Eye (tissue), 1 donor: ENCODE results near the gene GALNT1.

ENCODE experiments used
- DNase-seq: peaks from one replicate; pipeline ENCODE4 v3.0.0-alpha.2; 2015

Gene GALNT1

GRCh38 chr18:35728676-35729075 lies 147.1 kb downstream of the GALNT1 start:
- no peak for DNase-seq

GRCh38 chr18:35729991-35730668 lies 148.6 kb downstream of the GALNT1 start:
- no peak for DNase-seq

GRCh38 chr18:35730691-35731370 lies 149.3 kb downstream of the GALNT1 start:
- DNase-seq: no peak

GRCh38 chr18:35731701-35732100 lies 150.2 kb downstream of the GALNT1 start:
- no peak for DNase-seq

- DNase-seq: no peak
Measured at GRCh38 chr18:35732162-35732561, 150.6 kb downstream of the GALNT1 start.

- no peak for DNase-seq
Measured at GRCh38 chr18:35732636-35733035, 151.1 kb downstream of the GALNT1 start.

- no peak for DNase-seq
Measured at GRCh38 chr18:35733408-35733807, 151.9 kb downstream of the GALNT1 start.

- DNase-seq: no peak
Measured at GRCh38 chr18:35736696-35737095, 155.2 kb downstream of the GALNT1 start.

- DNase-seq: no peak
Measured at GRCh38 chr18:35739778-35740177, 158.2 kb downstream of the GALNT1 start.

- no peak for DNase-seq
Measured at GRCh38 chr18:35740656-35741055, 159.1 kb downstream of the GALNT1 start.

- no peak for DNase-seq
Measured at GRCh38 chr18:35743916-35744315, 162.4 kb downstream of the GALNT1 start.

- DNase-seq: no peak
Measured at GRCh38 chr18:35745814-35746213, 164.3 kb downstream of the GALNT1 start.

- no peak for DNase-seq
Measured at GRCh38 chr18:35746826-35747339, 165.3 kb downstream of the GALNT1 start.

- no peak for DNase-seq
Measured at GRCh38 chr18:35747894-35748472, 166.4 kb downstream of the GALNT1 start.

GRCh38 chr18:35749701-35750100 lies 168.2 kb downstream of the GALNT1 start:
- no peak for DNase-seq

- DNase-seq: no peak
Measured at GRCh38 chr18:35750929-35751328, 169.4 kb downstream of the GALNT1 start.

GRCh38 chr18:35753306-35753910 lies 171.9 kb downstream of the GALNT1 start:
- no peak for DNase-seq

- DNase-seq: no peak
Measured at GRCh38 chr18:35754464-35754863, 172.9 kb downstream of the GALNT1 start.

GRCh38 chr18:35755369-35755768 lies 173.8 kb downstream of the GALNT1 start:
- no peak for DNase-seq

GRCh38 chr18:35756506-35757117 lies 175.1 kb downstream of the GALNT1 start:
- DNase-seq: peak; percentile 84
